ENCODE data around the gene EIF3D.
"Not testable (repeated sequence)": the region's sequence is repeated elsewhere in the genome, so short reads cannot be mapped to it uniquely, and the experiment has no call there.

Gene EIF3D

DNA sequence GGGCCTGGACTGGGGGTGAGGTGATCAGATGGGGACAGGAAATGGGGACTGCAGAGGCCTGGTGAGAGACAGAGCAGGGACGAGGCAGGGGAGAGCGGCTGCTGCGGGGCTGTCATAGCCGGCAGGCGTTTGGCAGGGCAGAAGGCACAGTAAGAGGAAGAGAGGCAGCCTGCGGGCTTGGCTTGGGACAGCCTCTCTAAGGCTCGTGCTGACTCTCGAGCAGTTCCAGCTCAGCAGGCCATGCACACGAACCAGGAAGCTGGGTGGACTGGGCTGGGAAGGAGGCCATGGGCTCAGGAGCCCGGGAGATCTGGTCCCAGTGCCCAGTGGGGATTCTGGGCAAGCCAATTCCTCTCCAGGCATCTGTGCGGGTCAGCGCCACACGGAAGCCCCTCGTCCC, 19.6 kb upstream of the EIF3D start:
- no peaks in the 10 kb centered on the region for H3K36me3 ChIP-seq (ENCODE audit: insufficient read depth, low read length)
- H3K9ac ChIP-seq (ENCODE audit: low read length), result no peak overlapping the region
- no peak overlapping the region for H3K4me3 ChIP-seq (ENCODE audit: low read depth in 1 of 2, low read length in 2 of 2)
- H3K27ac ChIP-seq (ENCODE audit: low read depth, low read length), result no peak overlapping the region
- no peaks in the 10 kb centered on the region for H3K4me1 ChIP-seq (ENCODE audit: insufficient read depth, low read length)
- H3K27me3 ChIP-seq (ENCODE audit: control insufficient read depth in 1 of 2, insufficient read depth in 2 of 2, low read length in 2 of 2), result peaks cover 16 to 21% of the 10 kb centered on the region in 2 donors
- H3K9me3 ChIP-seq (ENCODE audit: low read length), result no peaks in the 10 kb centered on the region

DNA sequence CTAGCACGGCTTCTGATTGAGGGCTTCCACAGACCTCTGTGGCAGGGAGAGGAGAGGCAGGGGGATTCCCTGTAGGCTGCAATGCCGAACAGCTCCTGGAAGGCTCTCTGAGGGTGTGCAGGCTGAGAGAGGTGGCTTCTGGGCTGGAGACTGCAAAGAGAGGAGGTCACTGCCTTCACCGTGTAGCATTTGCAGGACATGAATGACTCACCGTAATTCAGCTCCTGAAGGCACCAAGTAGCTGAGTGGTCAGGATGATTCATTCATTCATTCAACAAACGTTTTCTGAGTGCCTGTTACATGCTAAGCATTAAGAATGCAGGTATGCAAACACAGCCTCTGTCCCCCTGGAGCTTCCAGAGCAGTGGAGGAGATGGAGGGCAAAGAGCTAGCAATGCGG, 18.0 kb upstream of the EIF3D start:
- Histone ChIP-seq H3K27ac (ENCODE audit: low read depth, low read length) (no peak overlapping the region), H3K4me3 (ENCODE audit: low read depth in 1 of 2, low read length in 2 of 2) (no peak overlapping the region), H3K27me3 (ENCODE audit: control insufficient read depth in 1 of 2, insufficient read depth in 2 of 2, low read length in 2 of 2) (peaks cover 15 to 21% of the 10 kb centered on the region in 2 donors), H3K36me3 (ENCODE audit: insufficient read depth, low read length) (no peaks in the 10 kb centered on the region), H3K9me3 (ENCODE audit: low read length) (no peaks in the 10 kb centered on the region), H3K4me1 (ENCODE audit: insufficient read depth, low read length) (peaks cover 4% of the 10 kb centered on the region), H3K9ac (ENCODE audit: low read length) (no peak overlapping the region)

DNA sequence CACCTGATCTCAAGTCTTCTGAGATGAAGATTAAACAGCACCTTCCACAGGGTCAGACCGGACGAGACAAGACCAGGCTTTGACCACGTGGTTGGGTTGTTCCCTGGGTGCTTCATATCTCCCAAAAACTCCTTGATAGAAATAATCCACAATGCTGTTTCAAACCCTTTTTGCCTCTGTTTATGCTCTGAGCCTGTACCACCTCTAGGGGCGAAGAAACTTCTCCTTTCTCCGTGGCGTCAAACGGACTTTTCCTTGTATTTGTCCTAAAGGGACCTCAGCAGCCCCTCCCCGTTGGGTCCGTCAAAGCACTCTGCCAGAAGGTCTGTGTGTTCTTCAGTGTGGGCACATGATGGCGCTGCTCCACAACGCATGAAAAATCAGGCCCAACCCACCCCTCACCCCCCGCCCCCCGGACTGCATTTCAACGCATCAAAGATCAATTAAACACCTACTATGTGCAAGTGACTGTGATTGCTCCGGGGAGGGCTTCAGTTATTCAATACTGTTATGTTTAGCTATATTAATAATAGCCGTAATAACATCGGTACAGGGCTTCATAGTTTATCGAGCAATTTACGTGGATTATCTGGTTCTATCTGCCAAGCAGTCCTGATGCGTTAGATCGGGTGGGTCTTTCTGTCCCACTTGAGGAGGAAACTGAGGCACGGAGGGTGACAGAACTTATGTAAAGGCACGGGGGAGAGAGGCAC, 17.3 kb upstream of the EIF3D start:
- no peaks in the 10 kb centered on the region for H3K36me3 ChIP-seq (ENCODE audit: insufficient read depth, low read length)
- H3K4me3 ChIP-seq (ENCODE audit: low read depth in 1 of 2, low read length in 2 of 2), result no peak overlapping the region
- H3K9ac ChIP-seq (ENCODE audit: low read length), result no peak overlapping the region
- peaks cover 4% of the 10 kb centered on the region for H3K4me1 ChIP-seq (ENCODE audit: insufficient read depth, low read length)
- peaks cover 8 to 18% of the 10 kb centered on the region in 2 donors for H3K27me3 ChIP-seq (ENCODE audit: control insufficient read depth in 1 of 2, insufficient read depth in 2 of 2, low read length in 2 of 2)
- H3K27ac ChIP-seq (ENCODE audit: low read depth, low read length), result no peak overlapping the region
- no peaks in the 10 kb centered on the region for H3K9me3 ChIP-seq (ENCODE audit: low read length)

DNA sequence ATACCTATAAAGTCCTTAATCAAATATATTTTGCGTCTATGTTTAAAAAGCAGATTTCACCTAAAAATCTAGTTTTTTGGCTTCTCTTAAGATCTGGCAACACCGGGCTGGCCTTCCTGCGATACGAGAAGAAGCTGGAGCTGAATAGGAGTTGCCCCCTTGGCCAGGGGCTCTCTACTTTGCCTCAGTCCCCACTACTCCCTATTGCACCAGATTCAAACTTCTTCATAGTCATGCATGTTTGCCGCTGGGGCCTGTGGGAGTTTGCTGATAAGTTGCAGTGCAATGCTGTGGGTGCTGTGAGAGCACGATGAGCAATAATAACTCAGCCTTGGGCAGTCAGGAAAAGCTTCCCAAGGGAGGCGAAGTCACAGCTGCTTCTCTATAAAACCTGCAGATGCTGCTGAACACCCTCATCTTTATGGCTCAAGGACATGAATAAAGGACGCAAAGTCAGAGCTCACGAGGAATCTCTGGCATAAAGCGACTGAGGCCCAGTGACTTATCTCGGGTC, 15.2 kb upstream of the EIF3D start:
- Histone ChIP-seq H3K9ac (ENCODE audit: low read length) (no peak overlapping the region), H3K4me3 (ENCODE audit: low read depth in 1 of 2, low read length in 2 of 2) (no peak overlapping the region), H3K27ac (ENCODE audit: low read depth, low read length) (no peak overlapping the region), H3K4me1 (ENCODE audit: insufficient read depth, low read length) (peaks cover 4% of the 10 kb centered on the region), H3K9me3 (ENCODE audit: low read length) (no peaks in the 10 kb centered on the region), H3K36me3 (ENCODE audit: insufficient read depth, low read length) (no peaks in the 10 kb centered on the region), H3K27me3 (ENCODE audit: control insufficient read depth in 1 of 2, insufficient read depth in 2 of 2, low read length in 2 of 2) (peaks cover 3 to 9% of the 10 kb centered on the region in 2 donors)

DNA sequence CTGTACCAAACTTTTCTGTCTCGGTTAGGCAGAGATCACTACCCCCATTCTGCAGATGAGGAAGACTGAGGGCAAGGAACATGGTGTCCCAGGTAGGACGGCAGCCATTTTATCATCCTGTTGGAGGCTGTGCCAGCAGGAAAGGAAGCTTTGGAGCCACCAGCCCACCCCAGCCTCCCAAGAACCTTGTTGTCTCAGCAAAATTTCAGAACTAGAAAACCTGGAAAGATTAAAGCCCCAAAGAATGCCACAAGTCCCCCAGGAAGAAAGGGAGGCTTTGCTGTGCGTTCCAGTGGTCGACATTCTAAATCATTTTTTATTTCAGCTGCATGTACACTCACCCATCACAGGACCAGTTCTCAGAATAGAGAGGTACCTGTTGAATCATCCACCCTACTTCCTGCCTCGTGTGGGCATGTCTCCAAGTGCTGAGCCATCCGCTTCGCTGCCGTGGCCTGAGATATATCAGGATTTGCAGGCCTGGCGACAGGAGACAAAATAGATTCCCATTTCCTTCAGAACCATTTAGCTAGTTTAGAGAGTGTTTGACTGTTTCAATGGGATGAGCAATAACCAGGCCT, 13.0 kb upstream of the EIF3D start:
- no peaks in the 10 kb centered on the region for H3K36me3 ChIP-seq (ENCODE audit: insufficient read depth, low read length)
- H3K4me1 ChIP-seq (ENCODE audit: insufficient read depth, low read length), result peaks cover 4% of the 10 kb centered on the region
- no peak overlapping the region for H3K27ac ChIP-seq (ENCODE audit: low read depth, low read length)
- H3K9ac ChIP-seq (ENCODE audit: low read length), result no peak overlapping the region
- no peak overlapping the region for H3K4me3 ChIP-seq (ENCODE audit: low read depth in 1 of 2, low read length in 2 of 2)
- H3K9me3 ChIP-seq (ENCODE audit: low read length), result no peaks in the 10 kb centered on the region
- peaks cover 3 to 5% of the 10 kb centered on the region in 2 donors for H3K27me3 ChIP-seq (ENCODE audit: control insufficient read depth in 1 of 2, insufficient read depth in 2 of 2, low read length in 2 of 2)

DNA sequence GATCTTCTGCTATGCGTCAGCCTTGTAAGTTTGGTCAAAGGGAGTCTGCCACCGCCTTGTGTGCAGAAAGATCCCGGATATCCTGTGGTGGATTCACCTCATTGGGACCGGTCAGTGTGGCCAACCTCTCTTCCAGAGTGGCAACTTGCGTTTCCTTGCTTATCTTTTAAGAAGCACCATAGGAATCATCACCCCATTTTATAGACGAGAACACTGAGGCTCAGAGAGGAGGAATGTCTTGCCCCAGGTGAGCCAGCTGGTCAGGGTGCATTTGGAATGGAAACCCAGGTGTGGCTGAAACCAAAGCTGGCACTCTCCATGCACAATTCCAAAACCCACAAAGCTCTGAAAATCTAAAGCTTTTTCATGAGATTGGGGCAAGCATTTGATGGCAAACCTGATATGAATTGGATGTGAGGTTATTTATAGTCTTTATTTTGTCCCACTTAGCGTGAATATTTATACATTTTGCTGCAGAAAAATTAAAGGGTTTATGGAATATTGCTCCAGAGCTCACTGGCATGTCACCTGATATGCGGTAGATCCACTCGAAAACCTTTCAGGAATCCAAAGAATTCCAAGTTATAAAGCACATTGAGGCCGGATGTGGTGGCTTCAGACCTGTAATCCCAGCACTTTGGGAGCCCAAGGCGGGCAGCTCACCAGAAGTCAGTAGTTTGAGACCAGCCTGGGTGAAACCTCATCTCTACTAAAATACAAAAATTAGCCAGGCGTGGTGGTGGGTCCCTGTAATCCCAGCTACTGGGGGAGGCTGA, 12.1 kb upstream of the EIF3D start:
- H3K4me1 ChIP-seq (ENCODE audit: insufficient read depth, low read length), result peaks cover 4% of the 10 kb centered on the region
- H3K9ac ChIP-seq (ENCODE audit: low read length), result no peak overlapping the region
- H3K4me3 ChIP-seq (ENCODE audit: low read depth in 1 of 2, low read length in 2 of 2), result no peak overlapping the region
- no peak overlapping the region for H3K27ac ChIP-seq (ENCODE audit: low read depth, low read length)
- no peaks in the 10 kb centered on the region for H3K9me3 ChIP-seq (ENCODE audit: low read length)
- no peaks in the 10 kb centered on the region for H3K27me3 ChIP-seq (ENCODE audit: control insufficient read depth in 1 of 2, insufficient read depth in 2 of 2, low read length in 2 of 2)
- no peaks in the 10 kb centered on the region for H3K36me3 ChIP-seq (ENCODE audit: insufficient read depth, low read length)

DNA sequence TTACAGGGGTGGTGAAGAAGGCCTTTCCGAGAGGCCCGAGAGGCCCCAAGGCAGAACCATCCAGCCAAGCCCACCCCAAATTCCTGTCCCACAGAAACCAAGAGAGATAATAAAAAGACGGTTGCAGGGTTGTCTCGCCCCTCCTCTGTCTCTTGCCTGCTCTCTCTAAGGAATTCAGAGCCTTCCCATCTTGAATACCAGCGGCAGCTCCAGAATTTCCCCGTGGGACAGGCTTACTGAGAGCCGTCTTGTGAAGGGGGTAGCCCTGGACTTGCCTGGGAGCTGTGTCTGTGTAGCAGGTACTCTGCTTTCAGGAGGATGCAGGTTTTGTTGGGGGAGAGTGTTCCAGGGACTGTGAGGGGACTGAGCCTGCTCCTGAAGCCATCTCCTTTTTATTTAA, 9.6 kb upstream of the EIF3D start:
- Histone ChIP-seq H3K36me3 (ENCODE audit: insufficient read depth, low read length) (no peaks in the 10 kb centered on the region), H3K4me3 (ENCODE audit: low read depth in 1 of 2, low read length in 2 of 2) (no peak overlapping the region), H3K27ac (ENCODE audit: low read depth, low read length) (no peak overlapping the region), H3K9ac (ENCODE audit: low read length) (no peak overlapping the region), H3K27me3 (ENCODE audit: control insufficient read depth in 1 of 2, insufficient read depth in 2 of 2, low read length in 2 of 2) (no peaks in the 10 kb centered on the region), H3K9me3 (ENCODE audit: low read length) (no peaks in the 10 kb centered on the region), H3K4me1 (ENCODE audit: insufficient read depth, low read length) (peaks cover 4% of the 10 kb centered on the region)

DNA sequence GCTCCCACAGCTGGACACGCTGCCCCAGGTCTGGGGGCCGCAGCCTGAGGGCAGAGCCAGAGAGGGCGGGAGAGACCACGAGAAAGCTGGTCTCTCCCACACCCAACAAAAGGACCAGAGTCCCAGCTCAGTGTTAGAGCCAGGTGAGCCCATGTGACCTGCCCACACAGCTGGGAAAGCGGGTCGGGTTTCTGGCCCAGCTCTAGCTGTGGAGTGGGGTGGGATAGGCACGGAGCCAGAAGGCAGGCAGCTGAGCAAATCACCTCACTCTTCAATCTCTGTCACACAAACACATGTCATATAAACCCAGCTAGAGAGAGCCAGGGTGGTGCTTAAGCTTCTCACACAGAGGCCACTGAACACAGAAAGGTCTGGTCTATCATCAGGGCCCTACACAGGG, 7.8 kb upstream of the EIF3D start:
- no peaks in the 10 kb centered on the region for H3K27me3 ChIP-seq (ENCODE audit: control insufficient read depth in 1 of 2, insufficient read depth in 2 of 2, low read length in 2 of 2)
- H3K4me3 ChIP-seq (ENCODE audit: low read depth in 1 of 2, low read length in 2 of 2), result no peak overlapping the region
- H3K9ac ChIP-seq (ENCODE audit: low read length), result no peak overlapping the region
- no peaks in the 10 kb centered on the region for H3K9me3 ChIP-seq (ENCODE audit: low read length)
- H3K4me1 ChIP-seq (ENCODE audit: insufficient read depth, low read length), result no peaks in the 10 kb centered on the region
- no peaks in the 10 kb centered on the region for H3K36me3 ChIP-seq (ENCODE audit: insufficient read depth, low read length)
- no peak overlapping the region for H3K27ac ChIP-seq (ENCODE audit: low read depth, low read length)

DNA sequence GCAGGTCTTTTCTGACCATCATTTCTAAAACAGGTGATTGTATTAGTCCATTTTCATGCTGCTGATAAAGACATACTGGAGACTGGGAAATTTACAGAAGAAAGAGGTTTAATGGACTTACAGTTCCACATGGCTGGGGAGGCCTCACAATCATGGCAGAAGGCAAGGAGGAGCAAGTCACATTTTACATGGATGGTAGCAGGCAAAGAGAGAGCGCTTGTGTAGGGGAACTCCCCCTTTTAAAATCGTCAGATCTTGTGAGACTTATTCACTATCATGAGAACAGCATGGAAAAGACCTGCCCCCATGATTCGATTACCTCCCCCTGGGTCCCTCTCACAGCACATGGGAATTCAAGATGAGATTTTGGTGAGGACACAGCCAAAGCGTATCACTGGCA, 4.4 kb upstream of the EIF3D start:
- H3K27ac ChIP-seq (ENCODE audit: low read depth, low read length); H3K9ac ChIP-seq (ENCODE audit: low read length); H3K36me3 ChIP-seq (ENCODE audit: insufficient read depth, low read length); H3K4me3 ChIP-seq (ENCODE audit: low read depth in 1 of 2, low read length in 2 of 2); H3K4me1 ChIP-seq (ENCODE audit: insufficient read depth, low read length); H3K9me3 ChIP-seq (ENCODE audit: low read length); H3K27me3 ChIP-seq (ENCODE audit: control insufficient read depth in 1 of 2, insufficient read depth in 2 of 2, low read length in 2 of 2): not testable (repeated sequence)

DNA sequence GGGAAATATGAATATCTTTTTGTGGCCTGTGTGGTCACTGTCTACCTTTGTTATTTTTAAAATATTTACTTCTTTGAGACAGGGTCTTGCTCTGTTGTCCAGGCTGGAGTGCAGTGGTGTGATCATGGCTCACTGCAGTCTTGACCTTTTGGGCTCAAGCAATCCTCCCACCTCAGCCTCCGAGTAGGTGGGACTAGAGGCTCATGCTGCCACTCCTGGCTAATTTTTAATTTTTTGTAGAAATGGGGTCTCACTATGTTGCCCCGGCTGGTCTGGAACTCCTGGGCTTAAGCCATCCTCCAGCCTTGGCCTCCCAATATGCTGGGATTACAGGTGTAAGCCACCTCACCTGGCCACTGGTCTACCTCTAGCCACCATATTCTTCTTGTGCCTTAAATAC, 3.5 kb upstream of the EIF3D start:
- no peak overlapping the region for H3K4me3 ChIP-seq (ENCODE audit: low read depth in 1 of 2, low read length in 2 of 2)
- H3K9ac ChIP-seq (ENCODE audit: low read length), result no peak overlapping the region
- H3K9me3 ChIP-seq (ENCODE audit: low read length), result no peaks in the 10 kb centered on the region
- H3K27ac ChIP-seq (ENCODE audit: low read depth, low read length), result no peak overlapping the region
- no peaks in the 10 kb centered on the region for H3K36me3 ChIP-seq (ENCODE audit: insufficient read depth, low read length)
- H3K4me1 ChIP-seq (ENCODE audit: insufficient read depth, low read length), result peaks cover 9% of the 10 kb centered on the region
- H3K27me3 ChIP-seq (ENCODE audit: control insufficient read depth in 1 of 2, insufficient read depth in 2 of 2, low read length in 2 of 2), result no peaks in the 10 kb centered on the region

DNA sequence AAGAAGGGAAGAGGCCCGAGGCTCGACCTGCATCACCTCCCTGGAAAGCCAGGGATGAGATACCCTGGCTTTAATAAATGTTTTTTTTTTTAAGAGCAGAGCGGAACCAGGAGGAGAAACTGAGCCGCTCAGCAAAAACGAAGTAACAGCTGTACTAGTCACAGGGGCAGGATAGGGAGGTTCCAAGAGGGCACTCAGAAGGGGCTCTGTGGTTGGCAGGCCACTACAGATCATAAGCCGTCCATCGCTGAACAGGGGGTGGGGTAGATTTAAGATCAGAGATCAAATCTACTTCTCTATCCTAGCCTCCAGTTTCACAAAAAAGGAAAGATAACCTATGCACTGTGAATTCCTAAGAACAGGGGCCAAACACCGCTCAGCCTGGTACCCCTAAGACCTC, 625 bp downstream of the EIF3D start:
- Histone ChIP-seq H3K27me3 (ENCODE audit: control insufficient read depth in 1 of 2, insufficient read depth in 2 of 2, low read length in 2 of 2) (no peaks in the 10 kb centered on the region), H3K27ac (ENCODE audit: low read depth, low read length) (peak overlapping the region; percentile 91), H3K4me3 (ENCODE audit: low read depth in 1 of 2, low read length in 2 of 2) (peak overlapping the region; percentile 82 to 86), H3K4me1 (ENCODE audit: insufficient read depth, low read length) (peaks cover 12% of the 10 kb centered on the region), H3K9me3 (ENCODE audit: low read length) (no peaks in the 10 kb centered on the region), H3K36me3 (ENCODE audit: insufficient read depth, low read length) (peaks cover 23% of the 10 kb centered on the region), H3K9ac (ENCODE audit: low read length) (peak overlapping the region; percentile 92)

Measured in muscle layer of colon (tissue), 2 donors.